ENCODE results near the gene FNBP1.

Gene FNBP1

DNA sequence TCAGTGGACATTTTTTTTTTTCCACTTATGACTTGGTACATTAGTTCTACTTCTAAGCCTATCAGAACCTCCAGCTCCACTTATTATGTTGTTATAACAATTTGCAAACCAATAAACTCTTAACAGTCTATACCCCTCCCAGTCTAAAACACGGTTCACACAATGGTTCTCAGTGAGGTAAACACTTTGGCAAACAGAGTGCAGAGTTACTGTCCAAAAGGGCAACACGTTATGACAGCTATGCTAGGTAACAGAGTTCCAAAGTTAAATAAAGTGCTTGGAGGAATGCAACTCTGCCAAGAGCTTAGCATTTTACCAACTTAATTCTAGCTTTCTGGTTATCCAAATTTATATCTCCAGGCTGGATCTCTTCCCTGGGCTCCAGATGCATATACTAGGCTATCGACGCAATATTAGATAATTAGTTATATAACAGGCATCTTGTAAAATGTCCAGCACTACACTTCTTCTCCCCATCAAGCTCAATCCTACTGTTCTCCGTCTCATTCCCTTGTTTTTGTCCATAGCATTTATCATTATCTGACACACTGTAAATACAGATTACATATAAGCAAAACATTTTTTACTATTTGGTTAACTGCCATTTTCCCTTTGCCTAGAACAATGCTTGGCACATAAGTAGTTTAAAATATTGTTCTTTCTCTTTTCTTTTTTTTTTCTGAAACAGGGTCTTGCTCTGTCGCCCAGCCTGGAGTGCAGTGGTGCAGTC is 14.3 kb downstream of the FNBP1 start:
- TF ChIP-seq, protein P1, sequence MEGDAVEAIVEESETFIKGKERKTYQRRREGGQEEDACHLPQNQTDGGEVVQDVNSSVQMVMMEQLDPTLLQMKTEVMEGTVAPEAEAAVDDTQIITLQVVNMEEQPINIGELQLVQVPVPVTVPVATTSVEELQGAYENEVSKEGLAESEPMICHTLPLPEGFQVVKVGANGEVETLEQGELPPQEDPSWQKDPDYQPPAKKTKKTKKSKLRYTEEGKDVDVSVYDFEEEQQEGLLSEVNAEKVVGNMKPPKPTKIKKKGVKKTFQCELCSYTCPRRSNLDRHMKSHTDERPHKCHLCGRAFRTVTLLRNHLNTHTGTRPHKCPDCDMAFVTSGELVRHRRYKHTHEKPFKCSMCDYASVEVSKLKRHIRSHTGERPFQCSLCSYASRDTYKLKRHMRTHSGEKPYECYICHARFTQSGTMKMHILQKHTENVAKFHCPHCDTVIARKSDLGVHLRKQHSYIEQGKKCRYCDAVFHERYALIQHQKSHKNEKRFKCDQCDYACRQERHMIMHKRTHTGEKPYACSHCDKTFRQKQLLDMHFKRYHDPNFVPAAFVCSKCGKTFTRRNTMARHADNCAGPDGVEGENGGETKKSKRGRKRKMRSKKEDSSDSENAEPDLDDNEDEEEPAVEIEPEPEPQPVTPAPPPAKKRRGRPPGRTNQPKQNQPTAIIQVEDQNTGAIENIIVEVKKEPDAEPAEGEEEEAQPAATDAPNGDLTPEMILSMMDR (IDR thresholded peaks at IDR 0.05; ENCODE audit: insufficient read depth, low read depth, low read length, missing control alignments) = no peak
- no peak for DNase-seq (ENCODE audit: low read depth)
- H3K4me3 ChIP-seq (ENCODE audit: low read depth, low read length) = peak overlapping the region; percentile 69

DNA sequence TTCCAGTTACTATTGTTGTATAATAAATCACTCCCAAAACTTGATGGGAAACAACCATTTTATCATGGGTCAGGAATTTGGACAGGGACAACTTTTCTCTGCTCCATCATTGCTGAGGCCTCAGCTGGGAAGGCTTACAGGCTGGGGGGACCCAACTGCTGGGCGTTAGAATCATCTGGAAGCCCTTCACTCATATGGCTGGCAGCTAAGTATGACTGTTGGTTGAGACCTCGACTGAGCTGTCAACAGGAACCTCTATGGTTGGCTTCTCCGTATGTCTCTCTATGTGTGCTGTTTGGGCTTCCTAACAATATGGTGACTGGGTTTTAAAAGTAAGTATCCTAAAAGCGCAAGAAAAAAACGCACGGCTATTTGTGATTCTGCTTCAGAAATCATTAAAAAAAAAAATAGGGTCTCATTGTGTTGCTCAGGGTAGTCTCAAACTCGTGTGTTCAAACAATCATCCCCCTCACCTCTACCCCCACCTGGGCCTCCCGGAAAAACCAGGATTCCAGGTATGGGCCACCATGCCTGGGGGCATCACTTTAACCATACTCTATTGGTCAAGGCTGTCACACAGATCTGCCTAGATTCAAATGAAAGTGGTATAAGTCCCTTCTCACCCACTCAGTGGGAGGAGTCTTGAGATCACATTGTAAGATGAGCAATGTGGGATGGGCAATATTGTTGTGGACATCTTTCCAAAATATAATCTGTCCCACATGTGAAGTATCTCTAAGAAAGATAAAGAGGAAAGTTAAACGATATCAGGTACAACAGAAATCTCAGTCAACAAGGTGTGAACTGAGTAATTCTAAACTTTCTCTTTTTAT is 15.2 kb downstream of the FNBP1 start:
- peak overlapping the region; percentile 69 for H3K4me3 ChIP-seq (ENCODE audit: low read depth, low read length)
- DNase-seq (ENCODE audit: low read depth) = peak; percentile 59
- TF ChIP-seq, protein P1 (IDR thresholded peaks at IDR 0.05; ENCODE audit: insufficient read depth, low read depth, low read length, missing control alignments) = no peak

GRCh38 chr9:130026583-130027340 is 16.2 kb downstream of the FNBP1 start:
- TF ChIP-seq, protein P1 (IDR thresholded peaks at IDR 0.05; ENCODE audit: insufficient read depth, low read depth, low read length, missing control alignments) = no peak
- DNase-seq (ENCODE audit: low read depth) = peak; percentile 51
- H3K4me3 ChIP-seq (ENCODE audit: low read depth, low read length) = peak overlapping the region; percentile 69

DNA sequence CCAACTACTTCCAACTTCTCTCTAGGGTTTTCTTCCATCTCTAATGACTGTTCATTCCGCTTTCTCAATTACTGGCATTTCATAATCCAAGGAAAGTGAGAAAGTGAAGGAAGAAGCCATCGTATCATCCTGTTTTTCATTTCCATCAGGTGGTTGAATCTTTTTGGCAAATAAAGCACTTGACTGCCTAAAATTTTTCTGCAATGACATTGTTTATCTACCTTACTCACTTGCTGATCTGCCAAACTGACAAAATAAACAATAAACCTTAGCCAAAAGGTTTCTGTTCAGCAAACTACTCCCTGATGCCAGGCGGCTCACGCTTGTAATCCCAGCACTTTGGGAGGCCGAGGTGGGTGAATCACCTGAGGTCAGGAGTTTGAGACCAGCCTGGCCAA is 18.4 kb downstream of the FNBP1 start:
- peak overlapping the region; percentile 69 for H3K4me3 ChIP-seq (ENCODE audit: low read depth, low read length)
- peak; percentile 10 for DNase-seq (ENCODE audit: low read depth)
- TF ChIP-seq, protein P1 (IDR thresholded peaks at IDR 0.05; ENCODE audit: insufficient read depth, low read depth, low read length, missing control alignments) = no peak

- H3K4me3 ChIP-seq (ENCODE audit: low read depth, low read length) = peak overlapping the region; percentile 69
- DNase-seq (ENCODE audit: low read depth) = no peak
- TF ChIP-seq, protein P1 (IDR thresholded peaks at IDR 0.05; ENCODE audit: insufficient read depth, low read depth, low read length, missing control alignments) = no peak
Measured at GRCh38 chr9:130023994-130024596, 18.9 kb downstream of the FNBP1 start.

DNA sequence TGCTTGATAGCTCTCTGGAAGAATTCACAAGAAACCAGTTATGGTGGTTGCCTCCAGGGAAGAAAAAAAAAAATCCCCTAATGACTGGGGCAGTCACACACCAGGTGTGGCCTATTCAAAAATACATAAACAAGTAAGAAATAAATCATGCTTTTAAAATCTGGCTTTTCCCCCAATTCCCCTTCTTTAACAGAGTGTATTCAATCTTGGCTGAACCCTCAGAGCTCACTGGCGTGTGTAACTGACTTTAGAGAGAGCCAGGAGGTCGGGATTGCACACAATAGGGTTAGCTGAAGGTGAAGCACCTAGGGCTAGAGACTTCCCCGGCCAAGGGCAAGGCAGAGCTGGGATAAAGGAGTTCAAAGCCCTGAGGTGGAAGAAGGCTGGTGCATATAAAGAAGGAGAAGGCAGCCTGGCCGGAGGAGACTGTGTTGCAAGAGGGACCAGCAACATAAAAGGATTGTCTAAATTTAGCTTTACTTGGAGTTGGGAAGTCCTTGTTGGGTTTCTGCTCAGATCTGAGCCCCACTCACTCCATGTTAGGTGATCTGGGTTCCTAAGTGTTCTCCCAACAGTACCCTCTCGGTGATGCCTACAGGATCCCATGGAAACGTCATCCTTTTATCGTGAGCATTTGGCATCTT is 19.7 kb downstream of the FNBP1 start:
- peak; percentile 84 for DNase-seq (ENCODE audit: low read depth)
- H3K4me3 ChIP-seq (ENCODE audit: low read depth, low read length) = peak overlapping the region; percentile 69
- TF ChIP-seq, protein P1 (IDR thresholded peaks at IDR 0.05; ENCODE audit: insufficient read depth, low read depth, low read length, missing control alignments) = no peak
